Activated T-cell treated with anti-CD3 and anti-CD28 coated beads, Interleukin-2, amount 50 U/mL, for 72 hours (primary cell): ENCODE results near the gene STX18. TPM values are rescaled to one million over a fixed set of nuclear protein-coding genes. Genes with fewer than 3 reads are reported as not detected.

Experiments
- ATAC-seq, 2 donors: fragments of 150-1000 bp; cut with Tn5 transposase; replicated peaks in 1 of 2; 2 replicates each; pipeline ENCODE4 v1.10.0; 2021; ENCODE audit warnings: moderate library complexity in 2 of 2, mild to moderate bottlenecking in 1 of 2
- DNase-seq, 2 donors: peaks; one replicate each; pipeline ENCODE4 v3.0.0; 2021 to 2022; ENCODE audit warnings: mixed read lengths in 1 of 2
- H3K27ac Mint-ChIP-seq: one replicate; pipeline ENCODE4 v1.8.0; 2022; ENCODE audit warnings: mild to moderate bottlenecking, moderate library complexity, mixed read lengths
- H3K27me3 Mint-ChIP-seq: one replicate; pipeline ENCODE4 v1.8.0; 2022; ENCODE audit warnings: low read depth, mixed read lengths
- H3K36me3 Mint-ChIP-seq, 2 donors: one replicate each; pipeline ENCODE4 v1.8.0; 2022; ENCODE audit warnings: mixed read lengths in 2 of 2, mild to moderate bottlenecking in 1 of 2; ENCODE audit not compliant: insufficient read depth in 2 of 2
- H3K4me1 Mint-ChIP-seq: one replicate; pipeline ENCODE4 v1.8.0; 2022; ENCODE audit warnings: low read depth, mixed read lengths
- H3K4me3 Mint-ChIP-seq, 2 donors: one replicate each; pipeline ENCODE4 v1.8.0; 2022; ENCODE audit warnings: mild to moderate bottlenecking in 2 of 2, mixed read lengths in 2 of 2, moderate library complexity in 2 of 2
- H3K9me3 Mint-ChIP-seq, 2 donors: one replicate each; pipeline ENCODE4 v1.8.0; 2022; ENCODE audit warnings: mixed read lengths in 2 of 2
- total RNA-seq, 2 donors: library from RNA; stranded (reverse); gene quantifications; one replicate each; pipeline ENCODE4 v1.2.3, GENCODE V29; 2022

Gene STX18
- total RNA-seq, 2 donors from 2014 or later = 22.3 to 24.0 TPM

- peak overlapping the region; percentile 93 to 94 for H3K4me3 Mint-ChIP-seq
Measured at GRCh38 chr4:4542774-4543485, 1.1 kb upstream of the STX18 start.

DNA sequence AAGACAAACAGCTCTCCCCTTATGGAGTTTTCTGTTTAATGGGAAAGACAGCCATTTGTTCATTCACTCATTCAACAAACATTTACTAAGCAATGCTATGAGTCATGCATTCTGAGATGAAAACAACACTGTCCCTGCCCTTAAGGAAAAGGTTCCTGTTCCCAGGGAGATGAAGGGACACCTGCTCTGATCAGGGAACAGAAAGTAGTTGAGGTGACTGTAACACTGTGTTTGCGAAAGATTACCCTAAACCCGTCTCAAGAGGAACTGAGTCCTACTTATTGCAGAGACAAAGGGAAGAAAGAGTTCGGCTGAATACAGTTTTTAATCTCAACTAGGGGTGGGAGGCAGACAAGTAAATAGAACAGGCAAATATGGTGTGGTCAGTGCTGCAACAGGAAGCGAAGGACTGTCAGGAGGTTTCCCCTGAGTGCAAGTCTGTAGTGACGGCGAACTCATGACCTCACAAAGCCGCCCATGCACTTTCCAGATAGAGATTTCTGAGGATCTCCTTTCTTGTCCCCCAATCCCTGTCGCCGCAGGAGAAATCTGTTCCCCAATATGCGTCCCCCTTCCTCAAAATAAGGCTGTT, 712 bp downstream of the STX18 start:
- H3K4me3 Mint-ChIP-seq = peak overlapping the region; percentile 93 to 94
- ATAC-seq (peak; percentile 33 to 51), DNase-seq (peak; percentile 34 to 41)
- no peaks in the 10 kb centered on the region for H3K36me3 Mint-ChIP-seq
- peaks cover 67% of the 10 kb centered on the region for H3K4me1 Mint-ChIP-seq
- peak overlapping the region; percentile 96 for H3K27ac Mint-ChIP-seq
- no peaks in the 10 kb centered on the region for H3K9me3 Mint-ChIP-seq
- H3K27me3 Mint-ChIP-seq = no peaks in the 10 kb centered on the region

More at GRCh38 chr4:4542774-4543485, 1.1 kb upstream of the STX18 start:
- Mint-ChIP-seq H3K9me3 (no peaks in the 10 kb centered on the region), H3K27me3 (no peaks in the 10 kb centered on the region), H3K36me3 (peaks cover 3 to 5% of the 10 kb centered on the region in 2 donors), H3K4me1 (peaks cover 56% of the 10 kb centered on the region), H3K27ac (peak overlapping the region; percentile 96)
- ATAC-seq (no peak), DNase-seq (no peak)

- no peaks in the 10 kb centered on the region for H3K36me3 Mint-ChIP-seq
- no peak overlapping the region for H3K27ac Mint-ChIP-seq
- no peak for DNase-seq
- no peaks in the 10 kb centered on the region for H3K9me3 Mint-ChIP-seq
- no peak for ATAC-seq
- peaks cover 64% of the 10 kb centered on the region for H3K4me1 Mint-ChIP-seq
- H3K27me3 Mint-ChIP-seq = no peaks in the 10 kb centered on the region
- peak overlapping the region in 1 of 2 donors; percentile 93 for H3K4me3 Mint-ChIP-seq
Measured at GRCh38 chr4:4539481-4539880, 2.4 kb downstream of the STX18 start.

DNA sequence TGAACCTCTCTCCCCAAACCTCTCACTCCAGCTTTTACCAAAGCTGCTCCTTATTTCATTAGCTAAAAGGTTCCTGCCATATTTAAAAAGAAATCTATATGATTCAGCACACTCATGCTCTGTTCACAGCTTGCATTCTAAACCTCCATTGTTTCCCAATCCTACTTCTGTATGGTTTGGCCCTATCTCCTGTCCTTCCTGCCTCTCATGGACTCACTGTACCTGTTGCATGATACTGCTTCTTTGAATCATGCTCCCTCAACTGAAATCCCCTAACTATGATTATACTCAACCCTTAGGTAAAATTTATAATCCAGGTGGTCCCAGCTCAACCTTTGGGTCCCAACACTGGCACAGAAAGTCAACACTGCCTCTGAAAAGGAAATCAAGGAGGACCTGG, 6.3 kb downstream of the STX18 start:
- DNase-seq = no peak
- peaks cover 39% of the 10 kb centered on the region for H3K4me1 Mint-ChIP-seq
- H3K9me3 Mint-ChIP-seq = no peaks in the 10 kb centered on the region
- ATAC-seq = no peak
- H3K36me3 Mint-ChIP-seq = no peaks in the 10 kb centered on the region
- H3K27ac Mint-ChIP-seq = no peak overlapping the region
- no peaks in the 10 kb centered on the region for H3K27me3 Mint-ChIP-seq
- no peak overlapping the region for H3K4me3 Mint-ChIP-seq

- no peaks in the 10 kb centered on the region for H3K27me3 Mint-ChIP-seq
- H3K36me3 Mint-ChIP-seq = no peaks in the 10 kb centered on the region
- H3K9me3 Mint-ChIP-seq = no peaks in the 10 kb centered on the region
- no peak overlapping the region for H3K4me3 Mint-ChIP-seq
- no peak for DNase-seq
- H3K4me1 Mint-ChIP-seq = peaks cover 30% of the 10 kb centered on the region
- ATAC-seq = no peak
- peak overlapping the region; percentile 85 for H3K27ac Mint-ChIP-seq
Measured at GRCh38 chr4:4534515-4535145, 7.2 kb downstream of the STX18 start.

DNA sequence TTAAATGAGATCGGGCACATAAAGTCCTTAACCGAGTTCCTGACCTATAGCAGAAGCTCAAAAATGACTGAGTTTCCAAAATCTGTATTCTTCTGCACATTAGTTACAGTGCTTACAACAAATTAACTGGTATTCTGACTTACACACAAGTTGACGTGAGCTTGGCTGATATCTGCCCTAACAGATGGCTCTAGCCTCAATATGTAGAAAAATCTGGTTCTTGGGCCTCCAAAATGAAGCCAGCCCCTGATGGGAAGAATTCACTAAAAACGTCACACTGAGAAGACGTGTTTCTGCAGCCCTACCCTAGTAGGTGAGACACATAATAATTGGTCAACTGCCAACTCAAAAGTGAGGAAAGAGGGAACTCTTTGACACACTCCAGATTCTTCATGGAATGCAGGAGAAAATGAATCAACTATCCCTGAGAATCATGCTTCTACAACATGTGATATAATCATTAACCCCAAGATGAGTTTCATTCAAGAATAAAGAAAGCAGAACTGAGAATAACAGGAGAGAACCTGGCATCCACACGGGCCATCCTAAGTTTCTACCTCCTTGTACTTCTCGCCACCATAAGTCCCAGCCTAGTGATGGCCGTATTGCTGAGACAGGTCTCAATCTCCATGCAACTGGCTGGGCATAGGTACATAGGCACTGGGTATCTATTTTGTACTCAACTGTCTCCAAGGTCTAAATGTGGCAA, 8.2 kb downstream of the STX18 start:
- Mint-ChIP-seq H3K4me3 (no peak overlapping the region), H3K27me3 (no peaks in the 10 kb centered on the region), H3K4me1 (peaks cover 20% of the 10 kb centered on the region), H3K36me3 (no peaks in the 10 kb centered on the region), H3K27ac (no peak overlapping the region), H3K9me3 (no peaks in the 10 kb centered on the region)
- DNase-seq (no peak), ATAC-seq (no peak)

GRCh38 chr4:4532371-4533154, 9.3 kb downstream of the STX18 start:
- Mint-ChIP-seq H3K4me3 (no peak overlapping the region), H3K4me1 (peaks cover 15% of the 10 kb centered on the region), H3K27me3 (no peaks in the 10 kb centered on the region), H3K36me3 (no peaks in the 10 kb centered on the region), H3K27ac (no peak overlapping the region), H3K9me3 (no peaks in the 10 kb centered on the region)
- no peak for DNase-seq
- no peak for ATAC-seq

GRCh38 chr4:4529392-4529791, 12.5 kb downstream of the STX18 start:
- H3K27me3 Mint-ChIP-seq = no peaks in the 10 kb centered on the region
- no peaks in the 10 kb centered on the region for H3K9me3 Mint-ChIP-seq
- no peak overlapping the region for H3K27ac Mint-ChIP-seq
- DNase-seq = no peak
- H3K36me3 Mint-ChIP-seq = peaks cover 0 to 5% of the 10 kb centered on the region in 2 donors
- H3K4me3 Mint-ChIP-seq = no peak overlapping the region
- peaks cover 6% of the 10 kb centered on the region for H3K4me1 Mint-ChIP-seq
- ATAC-seq = no peak

DNA sequence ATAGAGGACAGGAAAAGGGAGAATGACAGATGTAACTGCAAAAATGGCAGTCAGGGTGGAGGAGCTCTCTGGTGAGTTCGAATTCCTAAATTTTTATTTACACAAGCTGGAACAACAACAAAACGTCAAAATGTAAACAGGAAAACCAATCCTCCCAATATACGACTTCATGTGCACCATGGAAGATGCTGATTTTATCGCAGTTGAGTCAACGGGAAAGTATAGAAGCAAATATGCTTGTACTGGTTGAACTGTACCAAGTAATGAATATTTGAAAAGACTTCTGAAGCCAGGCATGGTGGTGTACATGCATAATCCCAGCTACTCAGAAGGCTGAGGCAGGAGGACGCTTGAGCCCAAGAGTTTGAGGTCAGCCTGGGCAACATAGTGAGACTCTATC, 15.4 kb downstream of the STX18 start:
- Mint-ChIP-seq H3K9me3 (no peaks in the 10 kb centered on the region), H3K4me3 (no peak overlapping the region), H3K27me3 (no peaks in the 10 kb centered on the region), H3K27ac (no peak overlapping the region), H3K4me1 (peaks cover 9% of the 10 kb centered on the region), H3K36me3 (peaks cover 0 to 8% of the 10 kb centered on the region in 2 donors)
- ATAC-seq (no peak), DNase-seq (no peak)

GRCh38 chr4:4524364-4524763, 17.5 kb downstream of the STX18 start:
- Mint-ChIP-seq H3K27me3 (no peaks in the 10 kb centered on the region), H3K9me3 (no peaks in the 10 kb centered on the region), H3K4me1 (peaks cover 17% of the 10 kb centered on the region), H3K36me3 (peaks cover 0 to 8% of the 10 kb centered on the region in 2 donors), H3K27ac (peak overlapping the region; percentile 64), H3K4me3 (peak overlapping the region in 1 of 2 donors; percentile 33)
- ATAC-seq (peak; percentile 70 to 97), DNase-seq (peak; percentile 2 to 32)

GRCh38 chr4:4521731-4522130, 20.1 kb downstream of the STX18 start:
- Mint-ChIP-seq H3K4me1 (peaks cover 27% of the 10 kb centered on the region), H3K9me3 (no peaks in the 10 kb centered on the region), H3K36me3 (peaks cover 0 to 5% of the 10 kb centered on the region in 2 donors), H3K27me3 (no peaks in the 10 kb centered on the region), H3K4me3 (no peak overlapping the region), H3K27ac (no peak overlapping the region)
- DNase-seq (no peak), ATAC-seq (no peak)

DNA sequence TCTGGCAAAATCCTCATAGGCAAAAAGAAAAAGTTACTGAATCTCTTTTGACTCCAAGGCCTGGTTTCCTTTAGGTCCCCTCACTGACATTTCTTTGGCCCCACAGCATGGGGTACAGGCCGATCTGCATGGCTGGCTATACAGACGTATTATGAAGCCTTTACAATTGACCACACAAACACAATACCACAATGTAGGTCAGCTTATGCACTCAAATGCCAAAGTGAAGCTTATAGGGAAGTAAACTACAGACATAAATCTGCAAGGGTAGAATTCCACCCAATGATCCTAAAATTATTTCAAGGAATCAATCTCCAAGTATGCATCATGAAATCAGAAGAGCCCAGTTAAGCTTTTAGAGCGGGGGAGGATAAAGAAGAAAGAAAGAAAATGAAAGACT, 20.7 kb downstream of the STX18 start:
- no peaks in the 10 kb centered on the region for H3K9me3 Mint-ChIP-seq
- no peak overlapping the region for H3K27ac Mint-ChIP-seq
- no peaks in the 10 kb centered on the region for H3K27me3 Mint-ChIP-seq
- H3K4me3 Mint-ChIP-seq = no peak overlapping the region
- no peak for ATAC-seq
- no peak for DNase-seq
- peaks cover 27% of the 10 kb centered on the region for H3K4me1 Mint-ChIP-seq
- H3K36me3 Mint-ChIP-seq = peaks cover 0 to 5% of the 10 kb centered on the region in 2 donors
